OCI-M1 (cell line): ENCODE measurements around the gene PIK3R3.

Source experiments
- DNase-seq: peaks from one replicate; lab custom pipeline; 2025; lab: John Stamatoyannopoulos, UW

Gene PIK3R3

GRCh38 chr1:46157916-46158311 is 25.5 kb upstream of the PIK3R3 start:
- DNase-seq, result no peak

- peak; percentile 58 for DNase-seq
Observed at GRCh38 chr1:46153732-46154131, 21.3 kb upstream of the PIK3R3 start.

- DNase-seq, result no peak
Observed at GRCh38 chr1:46153228-46153627, 20.8 kb upstream of the PIK3R3 start.

GRCh38 chr1:46152016-46152415 is 19.6 kb upstream of the PIK3R3 start:
- DNase-seq, result no peak

- DNase-seq, result no peak
Observed at GRCh38 chr1:46150085-46150484, 17.7 kb upstream of the PIK3R3 start.

GRCh38 chr1:46148318-46148717 is 15.9 kb upstream of the PIK3R3 start:
- peak; percentile 47 for DNase-seq

- DNase-seq, result peak; percentile 15
Observed at GRCh38 chr1:46137916-46138315, 5.5 kb upstream of the PIK3R3 start.

- DNase-seq, result no peak
Observed at GRCh38 chr1:46136711-46137110, 4.3 kb upstream of the PIK3R3 start.

GRCh38 chr1:46134660-46135331 is 2.4 kb upstream of the PIK3R3 start:
- peak; percentile 13 for DNase-seq

GRCh38 chr1:46133781-46134350 is 1.4 kb upstream of the PIK3R3 start:
- no peak for DNase-seq

GRCh38 chr1:46133181-46133658 is 791 bp upstream of the PIK3R3 start:
- DNase-seq, result no peak

GRCh38 chr1:46131712-46132528 is 509 bp downstream of the PIK3R3 start:
- peak; percentile 63 for DNase-seq

GRCh38 chr1:46131093-46131492 is 1.3 kb downstream of the PIK3R3 start:
- peak; percentile 35 for DNase-seq

- DNase-seq, result no peak
Observed at GRCh38 chr1:46130606-46131005, 1.8 kb downstream of the PIK3R3 start.

- DNase-seq, result peak; percentile 42
Observed at GRCh38 chr1:46130121-46130520, 2.3 kb downstream of the PIK3R3 start.

GRCh38 chr1:46128344-46128743 is 4.1 kb downstream of the PIK3R3 start:
- DNase-seq, result no peak

- no peak for DNase-seq
Observed at GRCh38 chr1:46118856-46119255, 13.6 kb downstream of the PIK3R3 start.

- no peak for DNase-seq
Observed at GRCh38 chr1:46117810-46118494, 14.5 kb downstream of the PIK3R3 start.

- DNase-seq, result peak; percentile 45
Observed at GRCh38 chr1:46114925-46115603, 17.4 kb downstream of the PIK3R3 start.

- no peak for DNase-seq
Observed at GRCh38 chr1:46113948-46114347, 18.5 kb downstream of the PIK3R3 start.

- no peak for DNase-seq
Observed at GRCh38 chr1:46112108-46112507, 20.3 kb downstream of the PIK3R3 start.

GRCh38 chr1:46110521-46110920 is 21.9 kb downstream of the PIK3R3 start:
- DNase-seq, result no peak
